ENCODE results near the gene MSL3B.

The MSL3B gene

DNA sequence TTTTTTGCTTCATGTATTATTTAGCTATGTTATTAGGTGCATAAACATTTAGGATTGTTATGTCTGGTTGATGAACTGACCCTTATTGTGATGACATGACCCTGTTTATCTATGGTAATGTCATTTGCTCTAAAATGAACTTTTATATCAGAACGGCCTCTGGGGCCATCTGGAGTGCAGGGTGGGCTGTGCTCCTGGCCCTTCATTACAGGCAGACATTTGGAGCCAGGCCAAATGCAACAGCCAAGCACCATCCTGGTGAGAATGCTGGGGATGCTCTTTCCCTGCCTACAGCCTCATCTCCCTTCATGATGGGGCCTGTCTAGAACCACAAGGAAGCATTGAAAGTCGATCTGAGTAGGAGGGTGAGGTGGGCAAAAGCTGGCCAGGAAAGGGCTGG is 51.9 kb downstream of the MSL3B start:
- DNase-seq, result no peak

DNA sequence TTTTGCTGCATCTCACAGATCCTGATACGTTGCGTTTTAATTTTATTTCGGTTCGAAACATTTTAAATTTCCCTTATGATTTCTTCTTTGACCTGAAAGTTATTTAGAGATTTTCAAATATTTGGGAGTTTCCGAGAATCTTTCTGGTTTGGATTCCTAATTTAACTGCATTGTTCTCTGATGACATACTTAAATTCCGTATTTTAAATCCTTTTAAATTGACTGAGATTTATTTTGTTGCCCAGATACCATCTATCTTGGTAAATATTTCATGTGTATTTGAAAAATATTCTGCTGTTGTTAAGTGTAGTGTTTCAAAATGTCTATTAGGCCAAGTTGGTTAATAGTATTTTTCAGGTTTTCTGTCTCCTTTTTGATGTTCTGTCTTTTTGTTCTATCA is 52.3 kb downstream of the MSL3B start:
- DNase-seq, result no peak
